GM18502 (cell line): ENCODE results near the gene USP17L18.
"Not testable (repeated sequence)": the region's sequence is repeated elsewhere in the genome, so short reads cannot be mapped to it uniquely, and the experiment has no call there.

Experiments used
- ATAC-seq: cut with Tn5 transposase; IDR thresholded peaks from one replicate; pipeline ENCODE4 v1.9.1; 2021; ENCODE audit warnings: mild to moderate bottlenecking; ENCODE audit not compliant: unreplicated experiment, poor library complexity

USP17L18 gene, protein sequence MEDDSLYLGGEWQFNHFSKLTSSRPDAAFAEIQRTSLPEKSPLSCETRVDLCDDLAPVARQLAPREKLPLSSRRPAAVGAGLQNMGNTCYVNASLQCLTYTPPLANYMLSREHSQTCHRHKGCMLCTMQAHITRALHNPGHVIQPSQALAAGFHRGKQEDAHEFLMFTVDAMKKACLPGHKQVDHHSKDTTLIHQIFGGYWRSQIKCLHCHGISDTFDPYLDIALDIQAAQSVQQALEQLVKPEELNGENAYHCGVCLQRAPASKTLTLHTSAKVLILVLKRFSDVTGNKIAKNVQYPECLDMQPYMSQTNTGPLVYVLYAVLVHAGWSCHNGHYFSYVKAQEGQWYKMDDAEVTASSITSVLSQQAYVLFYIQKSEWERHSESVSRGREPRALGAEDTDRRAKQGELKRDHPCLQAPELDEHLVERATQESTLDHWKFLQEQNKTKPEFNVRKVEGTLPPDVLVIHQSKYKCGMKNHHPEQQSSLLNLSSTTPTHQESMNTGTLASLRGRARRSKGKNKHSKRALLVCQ

DNA sequence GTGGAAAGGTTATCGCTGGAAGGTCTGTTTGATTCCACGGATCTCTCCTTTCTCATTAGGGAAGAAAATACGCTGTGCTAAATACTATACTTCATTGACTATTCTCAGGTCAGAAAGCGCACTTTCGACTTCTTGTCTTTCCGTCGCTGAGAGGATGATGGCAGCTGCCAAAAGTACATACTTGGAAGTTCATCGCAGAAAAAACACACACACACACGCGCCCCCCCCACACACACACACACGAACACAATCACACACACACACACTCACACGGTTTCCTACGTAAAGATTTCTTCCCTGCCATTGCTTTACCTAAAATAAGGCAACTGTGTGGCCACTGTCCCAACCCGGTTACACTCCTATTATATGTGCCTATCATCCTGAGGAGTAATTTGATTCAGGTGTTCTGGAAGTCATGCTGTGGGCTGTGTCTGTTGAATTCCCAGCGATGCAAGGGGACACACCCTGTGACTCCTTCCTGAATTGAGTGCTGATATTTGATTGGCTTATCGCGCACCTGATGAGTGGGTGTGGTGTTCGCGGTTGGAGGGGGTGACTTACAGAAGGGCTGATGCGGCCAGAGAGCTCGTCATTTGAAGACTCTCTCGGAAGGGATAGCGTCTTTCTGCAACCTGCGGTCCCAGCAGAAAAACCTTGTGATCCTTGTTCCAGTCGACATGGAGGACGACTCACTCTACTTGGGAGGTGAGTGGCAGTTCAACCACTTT lies at the start of gene USP17L18:
USP17L18 (plus strand) TSS at position 678 of the 728 bp plus-strand sequence; CDS start at position 678, 0 bp downstream.
- not testable (repeated sequence) for ATAC-seq

DNA sequence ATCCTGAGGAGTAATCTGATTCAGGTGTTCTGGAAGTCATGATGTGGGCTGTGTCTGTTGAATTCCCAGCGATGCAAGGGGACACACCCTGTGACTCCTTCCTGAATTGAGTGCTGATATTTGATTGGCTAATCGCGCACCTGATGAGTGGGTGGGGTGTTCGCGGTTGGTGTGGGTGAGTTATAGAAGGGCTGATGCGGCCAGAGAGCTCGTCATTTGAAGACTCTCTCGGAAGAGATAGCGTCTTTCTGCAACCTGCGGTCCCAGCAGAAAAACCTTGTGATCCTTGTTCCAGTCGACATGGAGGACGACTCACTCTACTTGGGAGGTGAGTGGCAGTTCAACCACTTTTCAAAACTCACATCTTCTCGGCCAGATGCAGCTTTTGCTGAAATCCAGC lies 38.1 kb upstream of the USP17L18 start, which contains the start of gene USP17L10:
USP17L10 (plus strand) TSS at position 301 of the 400 bp plus-strand sequence; CDS start at position 301, 0 bp downstream.
- not testable (repeated sequence) for ATAC-seq

DNA sequence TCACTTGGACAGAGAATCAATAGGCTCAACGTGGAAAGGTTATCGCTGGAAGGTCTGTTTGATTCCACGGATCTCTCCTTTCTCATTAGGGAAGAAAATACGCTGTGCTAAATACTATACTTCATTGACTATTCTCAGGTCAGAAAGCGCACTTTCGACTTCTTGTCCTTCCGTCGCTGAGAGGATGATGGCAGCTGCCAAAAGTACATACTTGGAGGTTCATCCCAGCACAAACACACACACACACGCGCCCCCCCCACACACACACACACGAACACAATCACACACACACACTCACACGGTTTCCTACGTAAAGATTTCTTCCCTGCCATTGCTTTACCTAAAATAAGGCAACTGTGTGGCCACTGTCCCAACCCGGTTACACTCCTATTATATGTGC lies 33.7 kb upstream of the USP17L18 start:
- ATAC-seq = not testable (repeated sequence)

DNA sequence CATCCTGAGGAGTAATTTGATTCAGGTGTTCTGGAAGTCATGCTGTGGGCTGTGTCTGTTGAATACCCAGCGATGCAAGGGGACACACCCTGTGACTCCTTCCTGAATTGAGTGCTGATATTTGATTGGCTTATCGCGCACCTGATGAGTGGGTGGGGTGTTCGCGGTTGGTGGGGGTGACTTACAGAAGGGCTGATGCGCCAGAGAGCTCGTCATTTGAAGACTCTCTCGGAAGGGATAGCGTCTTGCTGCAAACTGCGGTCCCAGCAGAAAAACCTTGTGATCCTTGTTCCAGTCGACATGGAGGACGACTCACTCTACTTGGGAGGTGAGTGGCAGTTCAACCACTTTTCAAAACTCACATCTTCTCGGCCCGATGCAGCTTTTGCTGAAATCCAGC lies 33.3 kb upstream of the USP17L18 start, which contains the start of gene USP17L11:
USP17L11 (plus strand) TSS at position 301 of the 400 bp plus-strand sequence; CDS start at position 301, 0 bp downstream.
- not testable (repeated sequence) for ATAC-seq

DNA sequence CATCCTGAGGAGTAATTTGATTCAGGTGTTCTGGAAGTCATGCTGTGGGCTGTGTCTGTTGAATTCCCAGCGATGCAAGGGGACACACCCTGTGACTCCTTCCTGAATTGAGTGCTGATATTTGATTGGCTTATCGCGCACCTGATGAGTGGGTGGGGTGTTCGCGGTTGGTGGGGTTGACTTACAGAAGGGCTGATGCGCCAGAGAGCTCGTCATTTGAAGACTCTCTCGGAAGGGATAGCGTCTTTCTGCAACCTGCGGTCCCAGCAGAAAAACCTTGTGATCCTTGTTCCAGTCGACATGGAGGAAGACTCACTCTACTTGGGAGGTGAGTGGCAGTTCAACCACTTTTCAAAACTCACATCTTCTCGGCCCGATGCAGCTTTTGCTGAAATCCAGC lies 28.6 kb upstream of the USP17L18 start, which contains the start of gene USP17L12:
USP17L12 (plus strand) TSS at position 301 of the 400 bp plus-strand sequence; CDS start at position 301, 0 bp downstream.
- not testable (repeated sequence) for ATAC-seq

DNA sequence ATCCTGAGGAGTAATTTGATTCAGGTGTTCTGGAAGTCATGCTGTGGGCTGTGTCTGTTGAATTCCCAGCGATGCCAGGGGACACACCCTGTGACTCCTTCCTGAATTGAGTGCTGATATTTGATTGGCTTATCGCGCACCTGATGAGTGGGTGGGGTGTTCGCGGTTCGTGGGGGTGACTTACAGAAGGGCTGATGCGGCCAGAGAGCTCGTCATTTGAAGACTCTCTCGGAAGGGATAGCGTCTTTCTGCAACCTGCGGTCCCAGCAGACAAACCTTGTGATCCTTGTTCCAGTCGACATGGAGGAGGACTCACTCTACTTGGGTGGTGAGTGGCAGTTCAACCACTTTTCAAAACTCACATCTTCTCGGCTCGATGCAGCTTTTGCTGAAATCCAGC lies 23.8 kb upstream of the USP17L18 start, which contains the start of gene USP17L13:
USP17L13 (plus strand) TSS at position 301 of the 400 bp plus-strand sequence; CDS start at position 301, 0 bp downstream.
- ATAC-seq = not testable (repeated sequence)

DNA sequence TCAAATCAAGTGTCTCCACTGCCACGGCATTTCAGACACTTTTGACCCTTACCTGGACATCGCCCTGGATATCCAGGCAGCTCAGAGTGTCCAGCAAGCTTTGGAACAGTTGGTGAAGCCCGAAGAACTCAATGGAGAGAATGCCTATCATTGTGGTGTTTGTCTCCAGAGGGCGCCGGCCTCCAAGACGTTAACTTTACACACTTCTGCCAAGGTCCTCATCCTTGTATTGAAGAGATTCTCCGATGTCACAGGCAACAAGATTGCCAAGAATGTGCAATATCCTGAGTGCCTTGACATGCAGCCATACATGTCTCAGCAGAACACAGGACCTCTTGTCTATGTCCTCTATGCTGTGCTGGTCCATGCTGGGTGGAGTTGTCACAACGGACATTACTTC lies 18.2 kb upstream of the USP17L18 start:
- not testable (repeated sequence) for ATAC-seq

DNA sequence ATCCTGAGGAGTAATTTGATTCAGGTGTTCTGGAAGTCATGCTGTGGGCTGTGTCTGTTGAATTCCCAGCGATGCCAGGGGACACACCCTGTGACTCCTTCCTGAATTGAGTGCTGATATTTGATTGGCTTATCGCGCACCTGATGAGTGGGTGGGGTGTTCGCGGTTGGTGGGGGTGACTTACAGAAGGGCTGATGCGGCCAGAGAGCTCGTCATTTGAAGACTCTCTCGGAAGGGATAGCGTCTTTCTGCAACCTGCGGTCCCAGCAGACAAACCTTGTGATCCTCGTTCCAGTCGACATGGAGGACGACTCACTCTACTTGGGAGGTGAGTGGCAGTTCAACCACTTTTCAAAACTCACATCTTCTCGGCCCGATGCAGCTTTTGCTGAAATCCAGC lies 14.3 kb upstream of the USP17L18 start, which contains the start of gene USP17L15:
USP17L15 (plus strand) TSS at position 301 of the 400 bp plus-strand sequence; CDS start at position 301, 0 bp downstream.
- ATAC-seq = not testable (repeated sequence)

DNA sequence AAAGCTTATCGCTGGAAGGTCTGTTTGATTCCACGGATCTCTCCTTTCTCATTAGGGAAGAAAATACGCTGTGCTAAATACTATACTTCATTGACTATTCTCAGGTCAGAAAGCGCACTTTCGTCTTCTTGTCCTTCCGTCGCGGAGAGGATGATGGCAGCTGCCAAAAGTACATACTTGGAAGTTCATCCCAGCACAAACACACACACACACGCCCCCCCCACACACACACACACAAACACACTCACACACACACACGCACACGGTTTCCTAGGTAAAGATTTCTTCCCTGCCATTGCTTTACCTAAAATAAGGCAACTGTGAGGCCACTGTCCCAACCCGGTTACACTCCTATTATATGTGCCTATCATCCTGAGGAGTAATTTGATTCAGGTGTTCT lies 10.0 kb upstream of the USP17L18 start:
- ATAC-seq = not testable (repeated sequence)

DNA sequence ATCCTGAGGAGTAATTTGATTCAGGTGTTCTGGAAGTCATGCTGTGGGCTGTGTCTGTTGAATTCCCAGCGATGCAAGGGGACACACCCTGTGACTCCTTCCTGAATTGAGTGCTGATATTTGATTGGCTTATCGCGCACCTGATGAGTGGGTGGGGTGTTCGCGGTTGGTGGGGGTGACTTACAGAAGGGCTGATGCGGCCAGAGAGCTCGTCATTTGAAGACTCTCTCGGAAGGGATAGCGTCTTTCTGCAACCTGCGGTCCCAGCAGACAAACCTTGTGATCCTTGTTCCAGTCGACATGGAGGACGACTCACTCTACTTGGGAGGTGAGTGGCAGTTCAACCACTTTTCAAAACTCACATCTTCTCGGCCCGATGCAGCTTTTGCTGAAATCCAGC lies 4.9 kb upstream of the USP17L18 start, which contains the start of gene USP17L17:
USP17L17 (plus strand) TSS at position 301 of the 400 bp plus-strand sequence; CDS start at position 301, 0 bp downstream.
- ATAC-seq = not testable (repeated sequence)

DNA sequence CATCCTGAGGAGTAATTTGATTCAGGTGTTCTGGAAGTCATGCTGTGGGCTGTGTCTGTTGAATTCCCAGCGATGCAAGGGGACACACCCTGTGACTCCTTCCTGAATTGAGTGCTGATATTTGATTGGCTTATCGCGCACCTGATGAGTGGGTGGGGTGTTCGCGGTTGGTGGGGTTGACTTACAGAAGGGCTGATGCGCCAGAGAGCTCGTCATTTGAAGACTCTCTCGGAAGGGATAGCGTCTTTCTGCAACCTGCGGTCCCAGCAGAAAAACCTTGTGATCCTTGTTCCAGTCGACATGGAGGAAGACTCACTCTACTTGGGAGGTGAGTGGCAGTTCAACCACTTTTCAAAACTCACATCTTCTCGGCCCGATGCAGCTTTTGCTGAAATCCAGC lies 4.6 kb downstream of the USP17L18 start, which contains the start of gene USP17L19:
USP17L19 (plus strand) TSS at position 301 of the 400 bp plus-strand sequence; CDS start at position 301, 0 bp downstream.
- ATAC-seq = not testable (repeated sequence)

DNA sequence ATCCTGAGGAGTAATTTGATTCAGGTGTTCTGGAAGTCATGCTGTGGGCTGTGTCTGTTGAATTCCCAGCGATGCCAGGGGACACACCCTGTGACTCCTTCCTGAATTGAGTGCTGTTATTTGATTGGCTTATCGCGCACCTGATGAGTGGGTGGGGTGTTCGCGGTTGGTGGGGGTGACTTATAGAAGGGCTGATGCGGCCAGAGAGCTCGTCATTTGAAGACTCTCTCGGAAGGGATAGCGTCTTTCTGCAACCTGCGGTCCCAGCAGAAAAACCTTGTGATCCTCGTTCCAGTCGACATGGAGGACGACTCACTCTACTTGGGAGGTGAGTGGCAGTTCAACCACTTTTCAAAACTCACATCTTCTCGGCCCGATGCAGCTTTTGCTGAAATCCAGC lies 9.4 kb downstream of the USP17L18 start, which contains the start of gene USP17L20:
USP17L20 (plus strand) TSS at position 301 of the 400 bp plus-strand sequence; CDS start at position 301, 0 bp downstream.
- ATAC-seq = not testable (repeated sequence)

DNA sequence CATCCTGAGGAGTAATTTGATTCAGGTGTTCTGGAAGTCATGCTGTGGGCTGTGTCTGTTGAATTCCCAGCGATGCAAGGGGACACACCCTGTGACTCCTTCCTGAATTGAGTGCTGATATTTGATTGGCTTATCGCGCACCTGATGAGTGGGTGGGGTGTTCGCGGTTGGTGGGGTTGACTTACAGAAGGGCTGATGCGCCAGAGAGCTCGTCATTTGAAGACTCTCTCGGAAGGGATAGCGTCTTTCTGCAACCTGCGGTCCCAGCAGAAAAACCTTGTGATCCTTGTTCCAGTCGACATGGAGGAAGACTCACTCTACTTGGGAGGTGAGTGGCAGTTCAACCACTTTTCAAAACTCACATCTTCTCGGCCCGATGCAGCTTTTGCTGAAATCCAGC lies 14.1 kb downstream of the USP17L18 start, which contains the start of gene USP17L21:
USP17L21 (plus strand) TSS at position 301 of the 400 bp plus-strand sequence; CDS start at position 301, 0 bp downstream.
- ATAC-seq = not testable (repeated sequence)

DNA sequence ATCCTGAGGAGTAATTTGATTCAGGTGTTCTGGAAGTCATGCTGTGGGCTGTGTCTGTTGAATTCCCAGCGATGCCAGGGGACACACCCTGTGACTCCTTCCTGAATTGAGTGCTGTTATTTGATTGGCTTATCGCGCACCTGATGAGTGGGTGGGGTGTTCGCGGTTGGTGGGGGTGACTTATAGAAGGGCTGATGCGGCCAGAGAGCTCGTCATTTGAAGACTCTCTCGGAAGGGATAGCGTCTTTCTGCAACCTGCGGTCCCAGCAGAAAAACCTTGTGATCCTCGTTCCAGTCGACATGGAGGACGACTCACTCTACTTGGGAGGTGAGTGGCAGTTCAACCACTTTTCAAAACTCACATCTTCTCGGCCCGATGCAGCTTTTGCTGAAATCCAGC lies 18.9 kb downstream of the USP17L18 start, which contains the start of gene USP17L22:
USP17L22 (plus strand) TSS at position 301 of the 400 bp plus-strand sequence; CDS start at position 301, 0 bp downstream.
- not testable (repeated sequence) for ATAC-seq

DNA sequence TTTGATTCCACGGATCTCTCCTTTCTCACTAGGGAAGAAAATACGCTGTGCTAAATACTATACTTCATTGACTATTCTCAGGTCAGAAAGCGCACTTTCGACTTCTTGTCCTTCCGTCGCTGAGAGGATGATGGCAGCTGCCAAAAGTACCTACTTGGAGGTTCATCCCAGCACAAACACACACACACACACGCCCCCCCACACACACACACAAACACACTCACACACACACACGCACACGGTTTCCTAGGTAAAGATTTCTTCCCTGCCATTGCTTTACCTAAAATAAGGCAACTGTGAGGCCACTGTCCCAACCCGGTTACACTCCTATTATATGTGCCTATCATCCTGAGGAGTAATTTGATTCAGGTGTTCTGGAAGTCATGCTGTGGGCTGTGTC lies 23.3 kb downstream of the USP17L18 start:
- ATAC-seq = not testable (repeated sequence)
